ENCODE measurements around the gene PUS10.
"Not testable (repeated sequence)": the region's sequence is repeated elsewhere in the genome, so short reads cannot be mapped to it uniquely, and the experiment has no call there.

DNA sequence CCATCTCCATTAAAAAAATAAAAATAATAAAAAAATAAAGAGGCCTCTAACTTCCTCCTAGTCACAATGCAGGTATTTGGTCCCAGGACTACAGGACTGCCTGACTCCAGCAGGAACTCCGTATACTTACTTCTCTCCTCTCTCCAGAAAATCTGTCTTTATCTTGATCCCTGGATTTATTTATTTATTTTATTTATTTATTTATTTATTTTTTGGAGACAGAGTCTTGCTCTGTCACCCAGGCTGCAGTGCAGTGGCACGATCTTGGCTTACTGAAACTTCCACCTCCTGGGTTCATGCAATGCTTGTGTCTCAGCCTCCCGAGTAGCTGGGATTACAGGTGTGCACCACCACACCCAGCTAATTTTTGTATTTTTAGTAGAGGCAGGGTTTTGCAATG is 36.0 kb downstream of the PUS10 start:
- not testable (repeated sequence) for TF ChIP-seq RAD21 (IDR thresholded peaks at IDR 0.05; ENCODE audit: low read length); POLR2A (IDR thresholded peaks at IDR 0.05; ENCODE audit: low read depth, low read length); CTCF (conservative IDR thresholded peaks at IDR 0.05; ENCODE audit: low read depth, low read length); MAZ (IDR thresholded peaks at IDR 0.05; ENCODE audit: borderline replicate concordance, low read depth, low read length); BHLHE40 (IDR thresholded peaks at IDR 0.05; ENCODE audit: low read depth, low read length); CEBPB (IDR thresholded peaks at IDR 0.05; ENCODE audit: low read depth, low read length); RCOR1 (IDR thresholded peaks at IDR 0.05; ENCODE audit: insufficient replicate concordance, low read length); FOS (IDR thresholded peaks at IDR 0.05; ENCODE audit: low read depth, low read length); RFX5 (IDR thresholded peaks at IDR 0.05; ENCODE audit: low read depth, low read length); MXI1 (IDR thresholded peaks at IDR 0.05; ENCODE audit: borderline replicate concordance, low read depth, low read length); SMC3 (IDR thresholded peaks at IDR 0.05; ENCODE audit: low read depth, low read length); NFE2L2 (IDR thresholded peaks at IDR 0.05; ENCODE audit: low read depth, low read length)
- TF ChIP-seq, protein P1, sequence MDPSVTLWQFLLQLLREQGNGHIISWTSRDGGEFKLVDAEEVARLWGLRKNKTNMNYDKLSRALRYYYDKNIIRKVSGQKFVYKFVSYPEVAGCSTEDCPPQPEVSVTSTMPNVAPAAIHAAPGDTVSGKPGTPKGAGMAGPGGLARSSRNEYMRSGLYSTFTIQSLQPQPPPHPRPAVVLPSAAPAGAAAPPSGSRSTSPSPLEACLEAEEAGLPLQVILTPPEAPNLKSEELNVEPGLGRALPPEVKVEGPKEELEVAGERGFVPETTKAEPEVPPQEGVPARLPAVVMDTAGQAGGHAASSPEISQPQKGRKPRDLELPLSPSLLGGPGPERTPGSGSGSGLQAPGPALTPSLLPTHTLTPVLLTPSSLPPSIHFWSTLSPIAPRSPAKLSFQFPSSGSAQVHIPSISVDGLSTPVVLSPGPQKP (IDR thresholded peaks at IDR 0.05; ENCODE audit: borderline replicate concordance, low read depth, low read length) = not testable (repeated sequence)
- TF ChIP-seq, protein P2, sequence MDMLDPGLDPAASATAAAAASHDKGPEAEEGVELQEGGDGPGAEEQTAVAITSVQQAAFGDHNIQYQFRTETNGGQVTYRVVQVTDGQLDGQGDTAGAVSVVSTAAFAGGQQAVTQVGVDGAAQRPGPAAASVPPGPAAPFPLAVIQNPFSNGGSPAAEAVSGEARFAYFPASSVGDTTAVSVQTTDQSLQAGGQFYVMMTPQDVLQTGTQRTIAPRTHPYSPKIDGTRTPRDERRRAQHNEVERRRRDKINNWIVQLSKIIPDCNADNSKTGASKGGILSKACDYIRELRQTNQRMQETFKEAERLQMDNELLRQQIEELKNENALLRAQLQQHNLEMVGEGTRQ (IDR thresholded peaks at IDR 0.05; ENCODE audit: low read depth, low read length) = not testable (repeated sequence)
